NCI-H2107 treated with DMSO at 0.1 percent for 48 hours (cell line): Measurements from ENCODE around the gene MYRFL.
A peak's percentile ranks its signal among the peaks of the same experiment; 100 is the strongest.

Experiments used
- DNase-seq: peaks from one replicate; lab custom pipeline; 2025; ENCODE audit not compliant: unreplicated experiment; lab: John Stamatoyannopoulos, UW

MYRFL gene

GRCh38 chr12:69894800-69895383, 69.9 kb downstream of the MYRFL start:
- DNase-seq: no peak

DNA sequence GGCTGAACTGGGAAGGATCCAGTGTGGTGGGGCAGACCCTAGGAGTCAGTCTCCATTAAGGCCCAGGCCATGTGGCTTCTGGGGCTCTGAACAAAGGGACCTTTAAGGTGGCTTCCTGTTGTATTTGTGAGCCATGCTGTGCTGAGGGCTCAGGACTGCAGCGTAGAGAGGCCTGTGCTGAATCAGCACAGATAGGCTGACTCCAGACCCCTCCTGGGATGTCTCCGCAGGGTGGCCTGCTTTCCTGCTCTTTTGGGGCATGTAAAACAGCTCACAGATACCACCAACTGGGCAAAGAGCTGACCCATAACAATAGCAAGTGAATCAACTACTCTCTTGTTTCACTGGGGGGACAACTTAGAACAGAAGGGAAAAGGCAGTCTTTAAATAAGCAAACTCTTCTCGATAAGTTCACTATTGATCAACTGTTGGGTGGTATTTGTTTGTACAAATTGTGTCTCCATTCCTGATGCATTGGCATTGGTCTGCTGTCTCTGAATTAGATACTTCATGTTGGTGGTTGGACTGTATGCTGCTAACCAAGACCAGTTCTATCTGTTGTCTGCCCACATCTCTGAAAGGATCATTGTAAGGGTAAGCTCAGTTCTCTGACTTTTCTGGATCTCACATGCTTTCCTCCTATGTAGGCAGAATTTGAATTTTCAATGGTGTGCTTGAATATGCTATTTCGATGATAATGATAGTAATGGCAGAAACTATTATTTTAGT, 71.8 kb downstream of the MYRFL start:
- DNase-seq: no peak

GRCh38 chr12:69897744-69898143, 72.7 kb downstream of the MYRFL start:
- no peak for DNase-seq

DNA sequence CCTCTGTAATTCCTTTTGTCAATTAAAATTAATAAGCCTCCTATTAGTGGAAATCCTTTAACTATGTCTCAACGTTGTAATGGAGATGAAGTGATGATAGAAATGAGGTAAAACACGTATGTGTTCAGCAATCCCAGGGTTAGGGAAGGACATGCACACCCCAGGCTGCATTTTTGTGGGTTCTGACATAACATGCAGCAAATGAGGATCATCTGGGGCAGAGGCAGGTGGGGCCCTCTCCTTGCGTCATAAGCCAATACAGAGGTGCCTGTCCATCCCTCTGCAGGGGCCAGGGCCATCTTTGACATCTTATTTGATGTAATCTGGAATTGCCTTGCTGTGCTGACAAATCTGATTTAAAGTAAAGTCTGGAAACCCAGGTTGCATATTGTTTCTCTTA, 73.2 kb downstream of the MYRFL start:
- no peak for DNase-seq

DNA sequence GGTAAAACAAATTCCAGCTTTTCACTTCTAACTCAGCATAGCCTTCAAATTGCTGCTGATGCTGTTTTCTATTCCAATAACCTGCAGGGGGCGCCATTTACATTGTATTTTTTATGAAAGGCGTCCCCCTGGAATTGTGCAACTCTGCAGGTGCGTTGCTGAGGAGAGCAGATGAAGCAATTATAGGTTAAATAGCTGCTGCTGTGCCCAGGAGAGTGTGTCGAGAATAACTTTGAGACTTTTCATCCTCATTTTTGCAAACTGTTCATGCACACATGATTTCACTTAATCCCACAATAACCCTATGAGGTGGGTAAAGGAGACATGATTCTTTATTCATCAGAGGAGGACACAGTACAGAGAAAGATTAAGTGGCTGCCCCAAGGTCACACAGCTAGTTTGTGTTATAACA, 75.7 kb downstream of the MYRFL start:
- peak; percentile 48 for DNase-seq

DNA sequence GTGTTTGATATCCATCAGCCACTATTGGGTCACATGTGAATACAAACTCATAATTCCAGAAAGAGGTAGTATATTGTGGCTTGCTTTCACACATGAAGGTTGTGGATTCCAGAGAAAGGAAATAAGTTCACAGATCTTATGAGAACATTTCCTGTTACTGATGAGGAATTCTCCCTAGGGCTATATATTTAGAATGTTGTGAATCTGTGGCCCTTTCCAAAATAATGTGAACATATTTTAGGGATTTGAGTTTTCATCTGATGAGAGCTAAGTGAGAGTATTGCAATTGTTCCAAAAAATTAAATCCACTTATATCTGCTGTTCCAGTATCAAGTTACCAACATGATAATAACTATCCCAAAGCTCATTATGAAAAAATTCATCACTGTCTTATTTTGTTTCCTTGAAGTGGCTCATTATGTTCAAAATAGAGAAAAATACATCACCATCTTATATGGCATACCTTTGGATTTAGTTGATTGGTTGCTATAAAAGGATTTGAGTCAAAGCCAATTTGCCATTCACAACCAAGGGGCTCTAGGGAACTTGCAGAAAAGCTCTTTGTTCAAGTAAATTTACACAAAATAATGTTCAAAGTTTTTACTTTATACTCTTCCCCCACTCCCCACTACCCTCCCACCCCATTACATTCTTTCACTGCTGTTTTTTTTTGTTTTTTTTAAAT, 76.3 kb downstream of the MYRFL start:
- DNase-seq: no peak

DNA sequence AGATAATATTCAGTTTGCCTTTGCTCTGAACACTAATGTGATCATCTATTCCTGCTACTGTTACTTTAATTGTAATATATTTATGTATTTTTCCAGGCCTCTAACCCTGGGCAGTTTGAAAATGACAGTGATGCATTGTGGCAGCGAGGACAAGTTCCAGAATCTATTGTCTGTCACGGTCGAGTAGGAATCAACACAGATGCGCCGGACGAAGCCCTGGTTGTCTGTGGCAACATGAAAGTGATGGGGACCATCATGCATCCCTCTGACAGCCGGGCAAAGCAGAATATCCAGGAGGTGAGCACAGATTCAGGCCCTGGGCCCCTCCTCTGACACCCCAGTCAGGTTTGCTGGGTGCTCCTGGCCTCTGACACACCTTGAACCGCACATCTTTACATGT, 78.5 kb downstream of the MYRFL start:
- DNase-seq: no peak

DNA sequence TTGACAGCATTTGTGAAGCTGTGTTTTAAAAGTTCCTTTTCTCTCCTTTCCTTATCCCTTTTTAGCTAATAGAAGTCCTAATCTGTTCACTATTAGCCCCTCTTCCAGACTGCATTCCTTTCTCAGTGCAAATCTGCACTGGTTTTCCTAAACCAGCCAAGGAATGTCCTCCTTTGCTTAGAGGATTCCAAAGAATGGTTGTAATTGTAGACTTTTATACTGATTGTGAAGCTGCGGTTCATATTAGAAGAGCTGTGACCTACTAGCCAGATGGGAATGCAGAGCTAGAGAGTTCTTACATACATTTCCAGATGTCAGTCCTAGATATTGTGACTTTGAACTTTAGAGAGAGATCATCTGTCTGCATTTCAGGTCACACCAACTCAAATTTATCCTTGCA, 79.8 kb downstream of the MYRFL start:
- no peak for DNase-seq

GRCh38 chr12:69905801-69906200, 80.8 kb downstream of the MYRFL start:
- DNase-seq: no peak

GRCh38 chr12:69906411-69907216, 81.6 kb downstream of the MYRFL start:
- DNase-seq: no peak

DNA sequence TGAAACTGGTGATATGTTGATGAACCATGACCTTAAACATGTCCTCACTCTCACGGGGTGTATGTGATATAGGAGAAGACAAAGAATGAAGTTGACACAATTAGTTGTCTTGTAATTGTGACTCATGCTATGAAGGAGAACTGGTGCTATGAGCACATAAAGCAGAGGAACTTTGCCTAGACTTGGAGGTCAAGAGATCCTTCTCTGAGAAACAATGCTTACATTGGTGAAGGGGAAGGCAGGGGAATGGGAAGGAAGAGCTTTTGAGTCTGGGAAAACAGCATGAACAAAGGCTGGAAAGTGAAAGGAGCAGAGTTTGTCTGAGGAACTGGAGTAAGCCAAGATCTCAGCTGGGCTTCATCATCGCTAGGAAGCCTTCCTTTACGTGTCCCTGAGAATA, 83.2 kb downstream of the MYRFL start:
- DNase-seq: no peak

DNA sequence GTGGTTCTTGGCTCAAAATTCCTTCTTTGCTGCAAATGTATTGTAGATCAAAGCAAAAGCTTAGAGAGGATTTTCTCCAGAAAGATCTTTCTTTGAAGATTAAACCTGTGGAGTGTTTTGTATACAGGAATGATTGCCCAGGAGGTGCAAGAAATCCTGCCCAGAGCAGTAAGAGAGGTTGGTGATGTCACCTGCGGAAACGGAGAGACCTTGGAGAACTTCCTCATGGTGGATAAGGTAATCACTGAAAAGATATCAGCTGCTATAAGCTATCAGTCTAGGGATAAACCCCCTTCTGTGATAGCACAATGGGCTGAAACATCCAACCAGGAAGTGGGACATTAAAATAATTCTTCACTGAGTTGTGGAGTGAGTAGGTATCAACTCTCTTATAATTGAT, 85.7 kb downstream of the MYRFL start:
- no peak for DNase-seq

GRCh38 chr12:69913526-69913925, 88.5 kb downstream of the MYRFL start:
- DNase-seq: no peak

DNA sequence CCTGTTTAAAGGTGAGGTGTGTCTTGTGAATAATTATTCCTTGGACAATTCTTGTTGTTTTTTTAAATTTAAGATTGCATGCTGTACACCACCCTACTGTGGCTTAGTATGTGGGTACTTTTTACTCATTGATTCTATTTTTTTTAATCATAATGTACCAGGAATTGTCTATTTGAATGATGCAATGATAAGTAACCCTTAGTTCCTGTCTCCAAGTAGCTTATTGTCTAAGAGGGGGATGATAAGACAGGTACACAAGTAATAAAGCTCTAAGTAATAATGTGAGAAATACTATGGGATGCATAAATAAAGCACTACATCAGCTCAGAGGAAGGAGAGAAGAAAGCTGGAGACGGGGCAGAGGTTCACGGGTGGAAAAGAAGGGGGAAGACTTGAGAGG, 90.9 kb downstream of the MYRFL start:
- no peak for DNase-seq

GRCh38 chr12:69916544-69917235, 91.7 kb downstream of the MYRFL start:
- DNase-seq: no peak

- DNase-seq: no peak
Measured at GRCh38 chr12:69918287-69918686, 93.3 kb downstream of the MYRFL start.

DNA sequence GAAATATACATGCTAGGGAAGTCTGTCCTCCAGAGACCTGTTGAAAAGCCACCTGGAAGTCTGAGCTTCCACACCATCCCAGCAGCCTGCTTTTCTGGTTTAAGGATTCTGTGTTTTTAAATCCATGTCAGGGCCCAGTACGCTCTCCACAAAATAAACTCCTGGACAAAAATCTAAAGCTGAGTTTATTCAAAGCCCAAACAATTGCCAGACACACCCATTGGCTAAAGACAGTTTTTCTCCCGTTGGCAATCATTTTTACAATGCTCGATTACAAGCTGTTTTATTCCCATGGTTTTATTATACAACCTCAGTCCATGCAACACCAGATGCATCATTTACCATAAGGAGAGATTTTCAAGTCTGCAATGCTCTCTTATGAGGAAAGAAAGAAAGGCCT, 94.5 kb downstream of the MYRFL start:
- no peak for DNase-seq

DNA sequence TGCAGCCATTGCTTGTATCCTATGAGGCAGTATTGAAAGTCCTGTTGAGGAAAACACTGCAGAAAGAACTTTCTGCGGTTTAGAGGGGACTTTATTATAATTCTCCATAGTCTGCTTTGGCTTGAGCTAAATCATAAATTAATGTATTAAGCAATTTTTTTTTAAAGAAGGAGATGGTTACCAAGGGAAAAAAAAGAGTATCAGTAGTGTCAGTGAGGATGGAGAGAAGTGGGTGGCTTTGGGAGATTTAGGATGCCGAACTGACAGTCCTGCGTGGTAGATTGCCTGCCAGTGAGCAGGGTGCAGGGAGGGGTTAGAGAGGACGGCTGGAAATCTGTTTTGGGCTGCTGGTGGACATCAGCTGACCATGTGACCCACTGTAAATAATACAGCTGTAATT, 96.8 kb downstream of the MYRFL start:
- DNase-seq: no peak

- DNase-seq: no peak
Measured at GRCh38 chr12:69922999-69923398, 98.0 kb downstream of the MYRFL start.

DNA sequence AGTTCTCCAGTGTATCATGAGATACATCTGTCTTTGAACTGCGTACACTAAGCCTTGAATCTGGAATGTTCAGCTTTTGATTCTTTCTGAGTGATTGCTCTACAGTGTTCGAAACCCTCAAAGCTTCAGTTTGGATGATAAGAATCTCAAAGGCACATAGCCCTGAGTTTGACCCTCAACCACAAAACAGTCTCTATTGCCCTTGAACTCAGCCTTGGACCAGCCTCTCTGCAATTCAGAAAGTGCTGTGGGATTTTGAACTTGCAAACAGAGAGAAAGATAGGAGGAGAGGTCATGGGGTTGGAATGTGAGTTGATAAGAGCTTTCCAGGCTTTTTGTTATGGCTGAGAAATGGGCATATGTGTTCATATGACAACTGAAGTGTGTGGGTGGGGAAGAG, 100.3 kb downstream of the MYRFL start:
- DNase-seq: no peak

DNA sequence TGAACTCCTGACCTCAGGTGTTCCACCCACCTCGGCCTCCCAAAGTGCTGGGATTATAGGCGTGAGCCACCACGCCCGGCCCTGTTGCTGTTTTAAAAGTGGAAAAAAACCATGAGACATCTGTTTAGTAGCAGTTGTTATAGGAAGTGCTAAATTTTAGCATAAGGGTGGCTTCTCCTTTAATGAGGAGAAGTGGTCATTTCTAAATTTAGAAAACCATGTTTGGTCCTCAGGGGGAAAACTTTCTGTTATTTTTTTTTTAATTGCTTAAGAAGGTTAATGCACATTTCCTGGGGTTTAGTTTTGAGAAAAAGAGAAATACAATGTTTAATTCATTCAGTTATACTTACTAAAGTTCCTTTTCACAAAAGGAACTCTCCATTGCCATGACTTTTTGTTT, 102.1 kb downstream of the MYRFL start:
- no peak for DNase-seq
